ENCODE data around the gene PDIA6.

DNA sequence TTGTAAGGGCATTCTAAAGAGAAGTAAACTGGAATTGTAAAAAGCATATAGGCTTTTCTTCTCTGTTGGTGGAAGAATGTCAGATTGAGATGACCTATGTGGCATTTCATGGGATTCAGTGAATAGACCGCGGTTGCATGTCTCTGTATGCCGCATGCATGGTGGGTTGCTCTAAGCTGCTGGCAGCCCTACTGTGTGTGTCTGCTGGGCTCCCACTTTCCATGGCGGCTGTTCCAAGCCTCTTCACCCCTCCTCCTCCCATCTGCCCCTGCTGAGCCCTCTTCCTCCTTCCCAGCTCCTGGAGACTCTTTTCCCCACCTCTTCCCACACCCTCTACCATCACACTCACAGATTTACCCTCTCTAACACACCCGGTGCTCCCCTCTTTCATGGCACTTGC is 78.6 kb downstream of the PDIA6 start:
- TF ChIP-seq, protein P1, sequence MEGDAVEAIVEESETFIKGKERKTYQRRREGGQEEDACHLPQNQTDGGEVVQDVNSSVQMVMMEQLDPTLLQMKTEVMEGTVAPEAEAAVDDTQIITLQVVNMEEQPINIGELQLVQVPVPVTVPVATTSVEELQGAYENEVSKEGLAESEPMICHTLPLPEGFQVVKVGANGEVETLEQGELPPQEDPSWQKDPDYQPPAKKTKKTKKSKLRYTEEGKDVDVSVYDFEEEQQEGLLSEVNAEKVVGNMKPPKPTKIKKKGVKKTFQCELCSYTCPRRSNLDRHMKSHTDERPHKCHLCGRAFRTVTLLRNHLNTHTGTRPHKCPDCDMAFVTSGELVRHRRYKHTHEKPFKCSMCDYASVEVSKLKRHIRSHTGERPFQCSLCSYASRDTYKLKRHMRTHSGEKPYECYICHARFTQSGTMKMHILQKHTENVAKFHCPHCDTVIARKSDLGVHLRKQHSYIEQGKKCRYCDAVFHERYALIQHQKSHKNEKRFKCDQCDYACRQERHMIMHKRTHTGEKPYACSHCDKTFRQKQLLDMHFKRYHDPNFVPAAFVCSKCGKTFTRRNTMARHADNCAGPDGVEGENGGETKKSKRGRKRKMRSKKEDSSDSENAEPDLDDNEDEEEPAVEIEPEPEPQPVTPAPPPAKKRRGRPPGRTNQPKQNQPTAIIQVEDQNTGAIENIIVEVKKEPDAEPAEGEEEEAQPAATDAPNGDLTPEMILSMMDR (conservative IDR thresholded peaks at IDR 0.05), result no peak
- TF ChIP-seq ZFX (IDR thresholded peaks at IDR 0.05), result no peak
